HG03139 (cell line): Measurements from ENCODE around the gene DLG2.

Experiments used
- ATAC-seq: cut with Tn5 transposase; IDR thresholded peaks from one replicate; pipeline ENCODE4 v1.9.1; 2021; ENCODE audit not compliant: unreplicated experiment

The DLG2 gene

DNA sequence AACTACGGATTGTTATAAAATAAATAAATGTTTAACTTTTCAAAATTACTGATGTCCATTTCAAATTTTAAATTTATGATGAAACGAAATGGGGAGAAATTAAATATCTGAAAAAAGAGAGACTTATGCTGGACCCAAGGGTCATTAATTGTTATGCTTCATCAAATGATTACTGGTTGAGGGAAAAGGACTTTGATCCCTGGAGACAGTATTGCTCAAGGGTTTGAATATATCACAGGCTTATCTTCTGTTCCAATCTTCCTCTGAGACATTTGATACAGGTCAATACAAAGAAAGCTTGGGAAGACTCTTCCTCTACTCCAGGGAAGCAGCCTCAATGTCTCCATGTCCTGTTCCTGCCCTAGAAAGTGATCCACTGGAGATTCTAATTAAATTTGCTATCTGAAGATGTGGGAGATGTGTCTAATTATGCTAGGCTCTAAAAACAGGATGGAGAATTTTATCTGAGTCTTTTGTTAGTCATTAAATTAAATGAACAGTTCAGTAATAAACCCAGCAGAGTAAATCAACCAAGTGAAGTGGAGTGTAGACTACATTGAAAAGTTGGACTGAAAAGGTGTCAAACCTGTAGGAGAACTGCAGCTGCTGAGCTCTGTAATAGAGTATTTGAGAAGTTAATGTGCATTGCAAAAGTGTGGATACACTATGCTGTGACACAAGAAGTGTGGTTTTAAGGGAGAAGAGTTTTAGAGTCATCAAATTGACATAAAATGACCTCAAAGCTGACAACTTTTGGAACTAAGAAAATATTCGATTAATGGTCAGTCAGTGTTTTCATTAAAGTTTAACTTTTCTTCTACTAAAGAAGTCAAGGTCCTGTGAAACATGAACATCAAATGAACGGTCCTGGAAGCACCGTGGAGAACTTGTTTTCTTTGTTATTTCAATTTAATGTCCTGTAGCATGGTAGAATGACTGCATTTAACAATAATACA lies 1717.3 kb downstream of the DLG2 start:
- no peak for ATAC-seq

DNA sequence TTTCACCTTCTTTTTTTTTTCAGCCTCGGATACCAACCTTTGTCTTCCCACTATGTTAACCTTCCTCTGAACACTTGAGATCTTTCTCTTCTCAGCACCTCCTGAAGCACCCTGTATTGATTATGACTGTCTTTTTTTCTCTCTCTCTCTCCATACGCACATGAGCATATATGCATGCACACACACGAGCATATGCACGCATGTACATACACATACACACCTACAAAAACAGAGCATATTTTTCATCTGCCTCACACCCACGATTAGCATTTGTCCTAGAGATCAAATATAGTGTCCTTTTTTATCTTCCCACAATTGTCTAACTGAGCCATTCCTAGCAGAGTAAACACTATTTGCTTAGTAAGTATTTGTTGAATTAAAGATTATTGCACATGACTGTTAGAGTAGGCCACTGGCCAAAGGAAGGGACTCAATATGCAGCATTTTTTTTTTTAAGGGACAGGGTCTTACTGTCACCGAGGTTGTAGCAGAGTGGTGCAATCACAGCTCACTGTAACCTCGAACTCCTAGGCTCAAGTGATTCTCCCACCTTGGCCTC lies 1718.8 kb downstream of the DLG2 start:
- ATAC-seq = no peak

DNA sequence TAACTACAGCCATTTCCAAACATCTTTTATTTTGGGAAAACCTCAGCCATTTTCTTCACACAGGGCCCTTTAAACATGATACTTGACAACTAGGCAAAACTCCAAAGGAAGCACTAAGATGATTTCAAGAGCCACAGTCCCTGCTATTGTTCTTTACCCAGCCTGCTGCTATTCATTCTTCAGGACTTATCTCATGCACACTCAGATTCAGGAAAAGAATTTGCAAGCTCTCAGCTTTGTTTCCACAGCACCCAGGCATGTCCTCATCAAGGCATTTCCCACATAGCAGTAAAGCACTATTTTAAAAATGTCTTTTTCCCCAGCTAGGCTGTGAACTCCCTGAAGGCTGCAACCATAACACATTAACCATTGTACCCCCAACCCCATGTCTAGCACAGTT lies 1731.6 kb downstream of the DLG2 start:
- ATAC-seq = no peak

DNA sequence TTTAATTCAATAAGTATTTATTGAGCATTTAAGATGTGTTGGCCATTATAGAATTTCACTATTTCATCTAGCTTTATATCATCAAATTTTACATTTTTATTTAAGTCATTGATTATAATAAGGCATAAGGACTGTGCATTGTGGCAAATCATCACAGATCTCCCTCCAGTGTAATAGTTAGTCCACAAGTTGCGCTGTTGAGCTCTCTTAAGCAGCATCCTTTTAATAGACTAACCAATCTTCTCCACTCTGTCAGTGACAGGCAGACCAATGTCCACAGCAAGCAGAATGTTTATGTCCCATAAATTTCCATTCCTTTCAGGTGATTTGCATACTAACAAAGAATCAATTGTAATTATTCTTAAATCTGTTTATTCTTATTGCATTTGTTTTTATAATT lies 1745.7 kb downstream of the DLG2 start:
- no peak for ATAC-seq

DNA sequence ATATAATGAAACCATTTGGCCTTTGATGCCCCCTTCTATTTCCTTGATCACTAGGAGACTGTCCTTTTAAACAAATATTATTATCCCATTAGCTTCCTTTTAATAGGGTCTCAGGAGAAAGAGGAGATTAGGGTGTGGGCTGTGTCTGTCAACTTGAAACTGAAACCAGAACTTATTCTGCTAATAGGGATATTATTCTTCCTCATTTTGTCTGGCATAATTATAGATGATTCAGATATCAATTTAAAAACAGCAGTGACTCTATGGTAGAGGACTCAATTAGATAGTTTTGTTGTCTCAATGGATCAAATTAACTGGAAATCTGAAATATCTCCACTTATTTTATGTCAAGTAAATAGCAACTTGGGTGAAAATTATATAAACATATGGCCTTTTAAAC lies 1756.1 kb downstream of the DLG2 start:
- ATAC-seq = no peak

DNA sequence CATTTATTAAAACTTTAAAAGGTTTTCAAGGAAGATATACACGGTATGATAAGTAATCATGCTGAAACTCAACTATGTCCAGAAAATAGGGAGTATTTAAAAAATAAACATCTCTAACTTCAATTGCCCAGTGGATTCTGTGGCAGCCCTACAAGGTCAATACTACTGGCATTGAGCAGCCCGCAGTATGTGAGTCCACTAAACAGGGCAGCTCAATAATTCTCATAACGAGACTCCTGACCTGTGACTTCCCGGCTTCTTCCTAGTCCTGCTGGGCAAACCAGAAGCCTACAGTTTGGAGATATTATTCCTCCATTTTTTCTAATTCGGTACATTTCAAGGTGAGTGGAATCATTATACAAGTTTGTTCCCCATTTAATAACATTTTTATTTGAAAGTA lies 1760.5 kb downstream of the DLG2 start:
- no peak for ATAC-seq

DNA sequence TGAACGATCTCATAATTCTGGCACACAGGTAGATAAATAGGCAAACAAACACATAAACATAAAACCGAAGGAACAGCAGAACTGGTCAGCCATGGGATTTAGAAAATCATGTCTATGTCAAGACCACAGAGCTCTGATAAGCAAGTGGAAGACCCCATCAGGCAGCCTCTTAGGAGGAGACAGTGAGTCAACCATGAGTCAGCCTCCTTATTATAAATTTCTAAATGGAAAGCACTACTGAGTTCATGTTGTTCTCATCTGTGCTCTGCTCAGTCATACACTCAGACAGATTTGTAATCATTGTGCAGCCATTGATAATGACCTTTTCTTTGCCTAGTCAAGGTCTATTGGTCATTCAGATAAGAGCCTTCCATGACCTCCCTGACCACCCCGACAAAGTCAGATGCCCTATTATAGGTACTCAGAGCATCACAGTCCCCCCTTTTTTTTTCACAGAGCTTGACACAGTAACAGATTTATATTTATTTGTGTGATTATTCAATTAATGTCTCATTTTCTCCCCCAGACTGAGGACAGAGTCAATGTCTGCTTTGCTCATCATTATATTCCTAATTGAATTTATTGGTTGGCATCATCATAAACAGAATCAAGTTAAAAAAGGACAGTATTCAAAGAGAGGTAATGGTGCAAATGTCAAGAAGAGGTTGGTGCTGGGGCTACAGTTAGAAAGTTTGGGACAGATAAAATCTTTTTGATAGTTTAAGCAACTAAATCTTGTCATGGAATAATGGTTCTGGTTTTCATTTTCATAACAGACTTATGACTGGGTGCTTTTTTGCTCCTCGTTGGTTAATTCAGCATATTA lies 1761.3 kb downstream of the DLG2 start:
- ATAC-seq = no peak

DNA sequence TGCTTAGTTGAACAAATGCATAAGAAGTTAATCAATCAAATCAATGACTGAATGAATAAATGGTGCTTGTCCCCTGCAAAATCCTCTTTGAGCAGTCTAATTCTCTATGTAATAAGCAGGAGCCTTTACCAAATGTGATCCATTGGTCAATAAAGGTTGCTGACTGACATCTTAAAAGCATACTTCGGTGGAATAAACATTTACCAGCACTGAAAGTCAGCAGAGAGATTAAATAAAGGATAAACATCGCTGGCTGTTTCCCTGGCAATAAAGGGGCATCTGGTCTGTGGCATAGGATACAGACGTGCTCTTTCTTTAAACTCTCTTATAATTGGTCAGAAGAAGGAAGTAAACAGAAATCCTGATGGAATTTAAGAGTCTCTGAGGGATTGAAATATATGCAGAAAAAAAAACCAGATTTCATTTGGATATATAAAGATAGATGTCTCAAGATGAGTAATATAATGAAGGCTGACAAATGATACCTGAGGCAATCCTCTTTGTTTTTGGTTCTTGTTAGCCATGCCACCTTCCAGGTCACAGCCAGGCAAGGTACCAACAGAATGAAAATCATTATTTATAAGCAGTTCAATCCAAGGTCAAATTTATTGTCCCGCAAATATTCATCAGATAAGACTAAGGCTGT lies 1762.6 kb downstream of the DLG2 start:
- ATAC-seq = no peak

DNA sequence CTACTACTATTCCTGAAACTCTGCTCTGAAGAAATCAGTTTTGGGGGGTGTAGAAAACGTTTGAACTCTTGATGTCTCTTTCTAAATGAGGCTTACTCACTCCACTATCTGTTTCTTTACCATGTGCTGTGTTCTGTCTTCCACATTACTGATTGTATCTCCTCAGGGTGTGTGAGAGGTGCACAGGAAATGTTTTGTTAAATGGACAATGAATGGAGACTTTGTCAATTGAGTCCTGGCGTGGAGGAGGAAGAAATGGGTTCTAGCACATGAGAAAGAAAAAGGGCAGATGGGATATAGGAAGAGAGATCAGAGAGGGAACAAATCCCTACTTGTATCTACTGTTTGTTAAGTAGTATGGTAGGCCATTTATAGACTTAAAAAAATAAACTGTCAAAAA lies 1763.9 kb downstream of the DLG2 start:
- no peak for ATAC-seq

DNA sequence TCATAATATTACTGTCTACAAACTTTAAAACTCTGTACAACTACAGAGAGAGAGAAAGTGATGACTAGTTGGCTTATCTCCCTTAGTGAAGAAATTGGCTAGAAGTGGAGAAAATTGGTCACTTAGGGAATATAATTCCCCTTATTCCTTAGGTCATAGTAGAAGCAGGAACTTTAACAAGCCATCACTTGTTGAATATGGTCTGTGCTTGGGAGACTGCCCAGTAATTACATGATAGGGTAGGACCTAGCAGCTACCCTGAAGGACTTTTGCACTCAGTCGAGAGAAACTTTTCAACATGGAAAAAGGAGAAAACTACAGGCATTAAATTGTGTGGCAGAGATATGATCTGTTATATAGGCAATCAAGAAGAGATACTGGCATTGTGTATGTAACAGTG lies 1764.5 kb downstream of the DLG2 start:
- no peak for ATAC-seq

DNA sequence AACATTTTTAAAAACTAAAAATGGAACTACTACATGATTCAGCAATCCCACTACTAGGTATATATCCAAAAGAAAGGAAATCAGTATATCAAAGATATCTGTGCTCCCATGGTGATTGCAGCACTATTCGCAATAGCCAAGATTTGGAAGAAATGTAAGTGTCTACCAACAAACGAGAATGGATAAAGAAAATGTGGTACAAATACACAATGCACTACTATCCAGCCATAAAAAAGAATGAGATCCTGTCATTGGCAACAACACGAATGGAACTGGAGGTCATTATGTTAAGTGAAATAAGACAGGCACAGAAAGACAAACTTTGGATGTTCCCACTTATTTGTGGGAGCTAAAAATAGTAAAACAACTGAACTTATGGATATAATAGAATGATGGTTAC lies 1765.1 kb downstream of the DLG2 start:
- no peak for ATAC-seq

DNA sequence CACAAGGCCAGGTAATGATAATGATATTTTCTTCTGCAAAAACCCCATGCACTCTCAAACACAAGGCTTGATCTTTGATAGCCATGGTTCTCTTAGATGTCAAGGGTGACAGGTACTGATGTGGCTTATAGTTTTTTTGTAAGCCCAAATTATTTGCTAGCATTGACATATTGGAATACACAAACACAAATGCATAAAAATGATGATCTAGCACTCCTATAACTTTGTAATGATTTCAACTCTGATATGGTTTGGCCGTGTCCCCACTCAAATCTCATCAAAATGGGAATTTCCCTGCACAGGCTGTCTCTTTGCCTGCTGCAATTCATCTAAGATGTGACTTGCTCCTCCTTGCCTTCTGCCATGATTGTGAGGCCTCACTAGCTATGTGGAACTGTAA lies 1768.5 kb downstream of the DLG2 start:
- ATAC-seq = no peak

DNA sequence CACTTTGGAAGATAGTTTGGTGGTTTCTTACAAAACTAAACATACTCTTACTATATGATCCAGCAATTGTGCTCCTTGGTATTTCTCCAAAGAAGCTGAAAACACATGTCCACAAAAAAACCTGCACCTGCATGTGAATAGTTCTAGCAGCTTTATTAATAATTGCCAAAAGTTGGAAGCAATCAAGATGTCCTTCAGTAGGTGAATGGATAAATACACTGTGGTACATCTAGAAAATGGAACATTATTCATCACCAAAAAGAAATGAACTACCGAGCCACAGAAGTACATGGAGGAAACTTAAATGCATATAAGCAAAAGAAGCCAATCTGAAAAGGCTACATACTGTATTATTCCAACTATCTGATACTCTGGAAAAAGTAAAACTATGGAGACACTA lies 1771.9 kb downstream of the DLG2 start:
- no peak for ATAC-seq

DNA sequence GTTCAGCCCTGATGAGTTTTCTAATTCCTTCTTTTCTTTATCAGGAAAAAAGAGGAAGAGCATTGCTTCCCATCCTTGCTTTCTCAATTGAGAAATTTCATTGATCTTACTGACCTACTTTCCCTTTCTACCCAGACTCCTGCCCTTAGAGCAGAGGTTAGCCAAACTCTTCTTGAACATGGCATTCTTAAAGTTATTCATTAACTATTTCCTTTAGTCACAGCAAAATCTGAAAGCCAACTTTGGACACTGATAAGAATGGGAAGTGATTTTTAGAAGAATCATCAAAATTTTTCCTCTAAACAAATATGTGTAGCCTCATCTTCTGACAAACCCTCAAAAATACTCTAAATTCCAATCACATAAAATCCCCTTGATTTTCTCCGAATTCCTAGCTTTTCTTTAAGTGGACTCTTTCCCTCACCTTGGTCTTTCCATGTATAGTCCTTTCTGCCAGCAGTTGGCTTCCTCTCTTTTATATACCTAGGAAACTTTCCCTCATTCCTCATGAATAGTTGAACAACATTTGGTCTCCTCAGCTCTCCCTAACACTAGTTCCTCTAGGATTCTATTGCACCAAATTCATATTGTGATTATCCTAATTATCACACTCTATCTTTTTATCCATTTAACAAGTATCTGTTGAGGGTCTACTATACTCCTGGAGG lies 1774.2 kb downstream of the DLG2 start:
- ATAC-seq = no peak

DNA sequence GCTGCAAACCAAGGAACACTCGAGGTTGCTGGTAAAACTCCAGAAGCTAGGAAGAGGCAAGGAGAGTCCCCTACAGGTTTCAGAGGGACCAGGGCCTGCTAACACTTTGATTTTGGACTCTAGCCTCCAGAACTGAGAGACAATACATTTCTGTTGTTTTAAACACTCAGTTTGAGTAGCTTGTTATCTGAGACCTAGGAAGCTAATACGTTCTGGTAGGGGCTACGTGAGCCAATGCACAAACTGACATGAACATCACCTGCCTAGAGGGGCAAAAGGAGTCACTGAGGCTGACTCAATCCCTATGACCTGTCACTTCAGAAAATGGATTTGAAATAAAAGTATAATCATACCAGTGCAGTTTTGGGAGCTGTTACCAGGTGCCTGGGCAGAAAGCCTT lies 1775.1 kb downstream of the DLG2 start:
- no peak for ATAC-seq

DNA sequence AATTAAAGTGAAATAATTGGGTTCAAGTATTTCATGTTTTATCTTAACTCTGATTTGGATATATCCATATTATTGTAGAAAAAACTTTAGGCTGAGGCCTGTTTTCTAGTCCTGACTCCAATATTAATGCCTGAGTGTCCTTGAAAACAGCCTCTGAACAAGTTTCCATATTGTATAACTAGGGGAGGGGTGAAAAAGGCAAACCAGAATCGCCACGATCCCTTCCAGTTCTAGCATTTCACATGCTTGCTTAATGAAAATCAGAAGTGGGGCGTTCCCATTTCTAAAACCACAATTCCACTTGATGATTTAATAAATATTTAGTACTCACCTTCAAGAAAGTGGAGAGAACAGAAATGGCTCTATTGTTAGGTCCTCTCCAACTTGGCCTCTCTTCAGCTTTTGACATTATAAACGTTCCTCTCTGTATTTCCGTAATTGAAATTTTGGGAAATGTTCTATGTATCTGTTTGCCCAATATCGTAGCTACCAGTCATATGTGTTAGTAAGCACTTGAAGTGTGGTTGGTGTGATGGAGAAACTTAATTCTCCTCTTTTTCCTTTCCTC lies 1779.6 kb downstream of the DLG2 start:
- no peak for ATAC-seq

DNA sequence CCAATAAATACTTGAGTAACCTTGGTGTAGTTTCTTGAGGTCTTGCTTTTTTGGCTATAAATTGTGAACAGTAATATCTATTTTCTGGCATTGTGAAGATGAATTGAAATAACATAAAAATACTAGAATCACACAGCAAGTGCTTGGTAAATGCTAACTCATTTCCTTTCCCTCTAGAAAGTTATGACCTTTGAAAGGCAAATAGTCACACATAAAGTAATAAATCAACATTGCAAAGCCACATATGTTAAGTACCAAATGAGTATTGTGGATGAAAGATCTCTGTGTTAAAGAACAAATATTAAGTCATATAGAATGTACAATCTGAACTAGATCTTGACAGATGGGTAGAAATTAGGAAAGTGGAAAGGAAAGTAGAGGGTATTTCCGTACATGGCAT lies 1781.3 kb downstream of the DLG2 start:
- no peak for ATAC-seq

DNA sequence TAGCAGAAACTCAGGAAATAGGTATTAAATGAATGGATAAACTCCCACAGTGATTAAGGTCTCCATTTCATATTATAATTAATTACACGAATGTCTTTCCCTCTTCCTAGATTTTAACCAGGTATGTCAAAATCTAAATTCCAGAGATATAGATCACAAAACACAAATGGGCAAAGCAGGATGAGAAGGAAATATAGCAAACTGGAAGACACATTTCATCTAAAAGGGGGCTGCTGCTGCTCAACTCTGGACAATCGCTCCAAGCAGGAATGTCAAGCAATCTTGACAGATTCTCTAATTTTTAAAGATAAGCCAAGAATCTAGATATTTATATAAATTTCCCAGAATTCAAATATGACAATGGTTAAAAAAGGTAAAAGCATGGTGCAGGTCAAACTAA lies 1786.8 kb downstream of the DLG2 start:
- no peak for ATAC-seq

DNA sequence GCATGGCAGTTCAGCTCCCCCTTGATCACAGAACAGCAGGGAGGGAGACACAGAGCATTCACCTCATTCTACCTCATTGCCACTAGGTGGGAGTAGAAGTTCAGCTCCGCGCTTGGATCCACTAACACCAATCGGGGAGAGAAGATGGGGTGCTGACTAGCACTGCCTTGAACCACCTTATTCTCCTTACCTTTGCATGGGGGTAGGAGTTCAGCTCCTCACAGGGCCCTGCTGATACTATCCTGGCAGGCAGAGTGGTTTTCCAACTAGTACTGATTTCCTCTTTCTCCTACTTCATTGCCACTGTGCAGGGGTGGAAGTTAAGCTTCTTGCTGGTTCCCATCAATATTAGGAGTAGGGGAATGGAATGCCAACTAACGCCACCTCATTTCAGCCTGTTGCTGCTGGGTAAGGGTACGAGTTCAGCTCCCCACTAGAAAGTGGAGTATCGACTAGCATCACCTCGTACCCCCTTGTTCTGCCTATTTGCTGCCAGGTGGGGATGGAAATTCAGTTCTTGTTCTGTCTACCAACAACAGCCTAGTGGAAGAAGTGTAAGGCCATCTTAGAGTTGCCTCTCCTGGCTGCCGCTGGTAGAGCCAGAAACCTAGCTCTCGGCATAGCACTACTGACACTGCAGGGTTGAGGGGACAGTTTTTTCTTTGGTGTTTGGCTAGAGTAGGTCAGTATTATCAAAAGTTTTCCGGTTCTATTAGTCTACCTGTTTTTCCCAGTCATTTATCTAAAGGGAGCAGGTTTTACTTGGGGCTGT lies 1790.1 kb downstream of the DLG2 start:
- peak; percentile 78 for ATAC-seq

DNA sequence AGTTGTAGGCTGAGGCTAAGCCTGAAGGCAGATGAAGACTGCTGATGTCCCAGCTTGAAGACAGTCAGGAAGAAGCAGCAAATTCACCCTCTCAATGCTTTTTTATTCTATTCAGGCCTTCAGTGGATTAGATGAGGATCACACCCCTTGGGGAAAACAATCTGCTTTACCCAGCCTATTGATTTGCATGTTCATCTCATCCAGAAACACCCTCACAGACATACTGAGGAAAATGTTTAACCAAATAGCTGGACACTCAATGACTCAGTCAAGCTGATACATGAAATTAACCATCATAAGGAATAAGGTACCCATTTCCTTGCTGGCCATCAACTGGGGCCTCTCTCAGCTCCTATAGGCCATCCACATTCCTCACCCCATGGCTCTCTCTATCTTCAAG lies 1791.1 kb downstream of the DLG2 start:
- no peak for ATAC-seq
